DND-41 (cell line): ENCODE results near the gene RAB30.

Experiments used
- ATAC-seq: fragments of 200-7000 bp; cut with Tn5 transposase; 3 replicates; pipeline ENCODE4 v1.9.1; 2021; ENCODE audit warnings: low read depth; ENCODE audit not compliant: insufficient read depth
- DNase-seq: peaks from one replicate; pipeline ENCODE4 v3.0.0-alpha.2; 2020
- H2AFZ ChIP-seq: 2 replicates; pipeline ENCODE4 v1.6.0; 2012; ENCODE audit warnings: low read depth, low read length
- H3K27ac ChIP-seq: 2 replicates; pipeline ENCODE4 v1.5.1; 2012; ENCODE audit warnings: low read length, inconsistent platforms
- H3K27me3 ChIP-seq: fragments of 200-600 bp; sonication (generic); 2 replicates; pipeline ENCODE4 v1.6.0; 2012; ENCODE audit warnings: low read length, mild to moderate bottlenecking, inconsistent platforms; ENCODE audit not compliant: insufficient read depth, poor library complexity
- H3K36me3 ChIP-seq: 2 replicates; pipeline ENCODE4 v1.5.1; 2012; ENCODE audit warnings: low read length, inconsistent platforms; ENCODE audit not compliant: insufficient read depth
- H3K4me1 ChIP-seq: 2 replicates; pipeline ENCODE4 v1.5.1; 2012; ENCODE audit warnings: mild to moderate bottlenecking, low read length; ENCODE audit not compliant: insufficient read depth
- H3K4me2 ChIP-seq: 2 replicates; pipeline ENCODE4 v1.6.0; 2012; ENCODE audit warnings: mild to moderate bottlenecking, moderate library complexity, low read length, inconsistent platforms; ENCODE audit not compliant: insufficient read depth
- H3K4me3 ChIP-seq, 2 experiments: fragments of 200-600 bp in 1 of 2; shearing (Covaris generic) in 1 of 2; 2 replicates each; pipeline ENCODE4 v1.5.1; 2012 to 2016; ENCODE audit warnings: inconsistent platforms in 2 of 2, low read length in 2 of 2, mild to moderate bottlenecking in 2 of 2, low read depth in 1 of 2, moderate library complexity in 1 of 2
- H3K79me2 ChIP-seq: 2 replicates; pipeline ENCODE4 v1.6.0; 2012; ENCODE audit warnings: low read length, inconsistent platforms; ENCODE audit not compliant: insufficient read depth
- H3K9ac ChIP-seq: 2 replicates; pipeline ENCODE4 v1.6.0; 2012; ENCODE audit warnings: low read depth, mild to moderate bottlenecking, inconsistent platforms, low read length, moderate library complexity
- H3K9me3 ChIP-seq: 2 replicates; pipeline ENCODE4 v1.5.1; 2012; ENCODE audit warnings: low read length, moderate library complexity, mild to moderate bottlenecking, inconsistent platforms; ENCODE audit not compliant: insufficient read depth, severe bottlenecking
- H4K20me1 ChIP-seq: 2 replicates; pipeline ENCODE4 v1.6.0; 2012; ENCODE audit warnings: low read length; ENCODE audit not compliant: insufficient read depth
- CTCF ChIP-seq: IDR thresholded peaks from 2 replicates; pipeline ENCODE4 v1.5.1; 2012; ENCODE audit warnings: borderline replicate concordance, low read length, moderate library complexity, mild to moderate bottlenecking; ENCODE audit not compliant: poor library complexity, severe bottlenecking; ENCODE audit errors: extremely low read depth
- EZH2 ChIP-seq: IDR thresholded peaks from 3 replicates; pipeline ENCODE4 v1.6.1; 2012; ENCODE audit warnings: borderline replicate concordance, low read depth, mild to moderate bottlenecking, moderate library complexity, low read length, inconsistent platforms; ENCODE audit not compliant: severe bottlenecking

RAB30 gene

GRCh38 chr11:83051760-83052671, 19.7 kb downstream of the RAB30 start:
- H4K20me1 ChIP-seq = no peaks in the 10 kb centered on the region
- ATAC-seq = no peak
- no peak for TF ChIP-seq EZH2
- no peak for TF ChIP-seq CTCF
- no peaks in the 10 kb centered on the region for H3K36me3 ChIP-seq
- H3K27ac ChIP-seq = no peak overlapping the region
- H3K79me2 ChIP-seq = no peaks in the 10 kb centered on the region
- no peaks in the 10 kb centered on the region for H3K9me3 ChIP-seq
- no peak overlapping the region for H3K9ac ChIP-seq
- no peak for DNase-seq
- no peaks in the 10 kb centered on the region for H3K4me1 ChIP-seq
- no peak overlapping the region for H3K4me3 ChIP-seq
- no peaks in the 10 kb centered on the region for H3K27me3 ChIP-seq
- H2AFZ ChIP-seq = no peak overlapping the region
- H3K4me2 ChIP-seq = no peak overlapping the region

GRCh38 chr11:83047515-83048225, 24.0 kb downstream of the RAB30 start:
- H3K4me2 ChIP-seq = no peak overlapping the region

GRCh38 chr11:83046621-83047172, 25.0 kb downstream of the RAB30 start:
- no peaks in the 10 kb centered on the region for H3K4me1 ChIP-seq

More at GRCh38 chr11:83047515-83048225, 24.0 kb downstream of the RAB30 start:
- Histone ChIP-seq H3K9me3 (no peaks in the 10 kb centered on the region), H3K27ac (no peak overlapping the region), H3K27me3 (no peaks in the 10 kb centered on the region), H3K4me1 (no peaks in the 10 kb centered on the region), H2AFZ (no peak overlapping the region), H3K9ac (no peak overlapping the region), H4K20me1 (no peaks in the 10 kb centered on the region), H3K36me3 (no peaks in the 10 kb centered on the region), H3K79me2 (no peaks in the 10 kb centered on the region), H3K4me3 (no peak overlapping the region)
- TF ChIP-seq EZH2 = no peak
- no peak for TF ChIP-seq CTCF
- ATAC-seq (no peak), DNase-seq (no peak)

More at GRCh38 chr11:83046621-83047172, 25.0 kb downstream of the RAB30 start:
- ATAC-seq (no peak), DNase-seq (no peak)
- no peaks in the 10 kb centered on the region for H3K27me3 ChIP-seq
- no peaks in the 10 kb centered on the region for H3K79me2 ChIP-seq
- TF ChIP-seq CTCF (no peak), EZH2 (no peak)
- H3K9ac ChIP-seq = no peak overlapping the region
- no peak overlapping the region for H3K4me2 ChIP-seq
- no peak overlapping the region for H3K4me3 ChIP-seq
- H3K27ac ChIP-seq = no peak overlapping the region
- no peaks in the 10 kb centered on the region for H3K9me3 ChIP-seq
- H3K36me3 ChIP-seq = no peaks in the 10 kb centered on the region
- no peak overlapping the region for H2AFZ ChIP-seq
- no peaks in the 10 kb centered on the region for H4K20me1 ChIP-seq
